Activated CD8-positive, alpha-beta memory T cell treated with anti-CD3 and anti-CD28 coated beads for 24 hours (primary cell): ENCODE measurements around the gene FAM171A1.
A peak's percentile ranks its signal among the peaks of the same experiment; 100 is the strongest.
"Not testable (repeated sequence)": the region's sequence is repeated elsewhere in the genome, so short reads cannot be mapped to it uniquely, and the experiment has no call there.

Source experiments
- DNase-seq: peaks from one replicate; pipeline ENCODE4 v3.0.0-alpha.2; 2020

Gene FAM171A1

DNA sequence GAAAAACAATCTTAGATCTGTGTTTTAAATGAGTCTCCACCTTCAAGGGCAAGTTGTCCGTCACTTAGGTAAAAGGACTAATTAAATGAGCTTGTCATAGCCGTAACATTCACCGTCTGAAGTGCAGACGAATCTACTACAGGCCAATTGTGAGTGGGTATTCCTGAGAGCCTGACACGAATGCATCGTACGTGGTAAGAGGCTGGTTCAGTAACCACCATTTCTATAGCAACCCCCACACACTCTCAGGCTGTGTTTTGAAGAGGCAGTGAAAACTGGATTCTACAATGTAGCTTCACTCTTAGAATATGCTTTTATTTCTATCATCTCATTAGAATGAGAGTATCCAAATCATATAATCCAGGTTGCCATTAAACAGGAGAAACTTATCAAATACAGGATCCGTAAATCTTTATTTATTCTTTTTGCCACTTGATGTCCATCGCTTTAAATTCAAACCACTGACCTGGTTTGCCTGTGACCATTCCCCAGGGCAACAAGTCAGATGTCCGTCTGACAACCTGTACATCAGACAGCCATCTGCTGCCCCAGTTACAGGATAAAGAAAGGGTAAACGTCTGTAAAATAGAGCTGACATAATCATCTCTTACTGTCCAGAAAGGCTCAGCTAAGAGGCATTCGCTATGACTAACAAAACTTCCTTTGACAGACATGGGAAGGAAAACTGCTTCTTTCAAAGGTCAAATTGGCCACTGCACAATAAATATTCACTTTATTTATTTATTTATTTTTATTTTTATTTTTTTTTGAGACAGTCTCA, 132.3 kb downstream of the FAM171A1 start:
- DNase-seq = no peak

DNA sequence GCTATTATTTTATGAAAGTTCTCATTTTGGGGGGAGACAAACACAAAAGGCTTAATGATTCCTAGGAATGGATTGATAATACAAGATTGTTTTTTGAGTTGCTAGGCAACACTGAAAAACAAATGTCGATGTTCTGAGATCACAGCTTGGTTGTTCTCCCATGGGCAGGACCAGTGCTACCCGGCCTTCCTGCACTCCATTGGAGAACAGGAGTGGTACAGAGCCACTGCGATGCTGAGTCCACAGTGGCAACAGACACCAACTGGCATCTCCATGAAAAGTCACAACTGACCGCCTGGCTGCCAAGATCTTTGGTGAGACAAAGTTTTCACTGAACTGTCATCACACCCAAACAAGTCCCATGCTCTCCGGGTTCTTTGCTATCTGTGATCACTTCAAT, 133.7 kb downstream of the FAM171A1 start:
- DNase-seq = no peak

DNA sequence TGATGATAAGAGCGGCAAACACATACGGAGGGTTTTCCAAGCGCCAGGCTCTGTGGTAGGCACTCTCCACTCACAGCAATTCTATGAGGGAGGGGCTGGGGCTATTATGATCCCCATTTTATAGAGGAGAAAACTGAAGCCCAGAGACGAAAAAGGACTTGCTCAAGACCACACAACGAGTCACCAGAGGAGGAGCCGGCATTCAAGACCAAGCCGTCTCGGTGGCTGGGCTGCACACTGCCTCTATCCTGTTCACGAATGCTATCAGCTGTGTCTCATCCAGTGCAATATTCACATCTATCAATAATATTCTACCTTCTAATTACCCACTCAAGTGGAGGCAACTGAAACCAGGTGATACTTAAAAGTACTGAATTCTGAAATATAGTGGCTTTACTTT, 134.7 kb downstream of the FAM171A1 start:
- DNase-seq = no peak

DNA sequence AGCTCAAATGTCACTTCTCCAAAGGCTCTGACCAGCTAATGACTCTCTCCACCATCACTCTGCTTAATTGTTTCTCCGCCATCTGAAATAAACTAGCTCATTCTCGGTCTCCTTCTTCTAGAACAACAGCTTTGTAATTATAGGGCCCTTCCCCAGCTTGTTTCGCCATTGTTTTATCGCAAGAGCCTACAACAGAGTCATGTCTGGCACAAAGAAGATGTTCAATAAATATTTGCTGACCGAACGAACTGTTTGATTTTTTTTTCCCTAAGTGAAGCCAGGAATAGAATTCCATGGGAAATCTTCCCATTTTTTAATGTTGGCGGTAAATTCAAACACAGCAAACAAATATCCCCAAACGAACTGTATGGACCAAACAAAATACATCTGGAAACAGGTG, 138.8 kb downstream of the FAM171A1 start:
- DNase-seq = no peak

DNA sequence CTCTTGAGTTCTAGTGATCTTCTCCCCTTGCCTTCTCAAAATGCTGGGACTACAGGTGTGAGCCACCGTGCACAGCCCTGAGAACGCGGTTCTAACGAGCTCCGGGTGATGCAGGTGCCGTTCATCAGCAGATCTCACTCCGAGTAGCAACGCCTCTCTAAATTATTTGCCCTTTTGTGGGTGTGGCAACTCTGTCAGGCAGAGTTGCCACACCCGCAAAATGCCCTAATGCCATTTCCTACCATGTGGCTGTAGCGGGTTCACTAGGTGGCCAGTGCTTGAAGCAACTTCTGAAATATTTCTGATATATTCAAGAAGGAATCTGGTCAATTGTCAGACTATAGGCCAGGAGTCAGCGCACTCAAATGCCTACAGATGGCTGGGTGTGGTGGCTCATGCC, 139.7 kb downstream of the FAM171A1 start:
- no peak for DNase-seq

DNA sequence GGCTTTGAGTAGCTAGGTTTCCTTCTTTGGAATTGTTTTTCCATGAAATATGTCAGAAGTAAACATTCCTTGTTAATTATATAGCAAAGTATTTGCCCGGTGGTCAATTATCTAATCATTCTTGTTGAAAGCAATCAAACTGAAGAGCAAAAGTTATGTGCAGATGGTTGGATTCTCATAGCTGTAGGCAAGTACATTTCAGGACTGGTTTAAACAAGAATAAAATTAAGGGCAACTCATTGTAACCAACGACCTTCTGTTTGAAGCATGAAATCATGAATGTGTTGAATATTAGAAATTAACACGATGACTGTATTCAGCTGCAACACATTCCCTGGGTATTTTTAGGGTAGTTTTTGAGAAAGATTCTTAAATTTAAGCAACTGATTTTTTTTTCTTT, 140.8 kb downstream of the FAM171A1 start:
- no peak for DNase-seq

DNA sequence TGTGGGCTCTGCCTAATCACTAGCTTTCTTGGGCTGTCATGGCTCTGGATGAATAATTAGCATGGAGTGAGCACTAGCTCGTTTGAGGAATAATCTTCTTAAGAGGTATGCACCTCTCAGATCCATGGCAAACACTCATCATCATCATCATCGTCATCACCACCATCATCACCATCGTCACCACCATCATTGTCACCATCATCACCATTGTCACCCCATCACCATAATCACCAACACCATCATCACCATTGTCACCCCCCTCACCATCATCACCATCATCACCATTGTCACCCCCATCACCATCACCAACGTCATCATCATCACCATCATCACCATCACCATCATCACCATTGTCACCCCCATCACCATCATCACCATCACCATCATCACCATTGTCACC, 141.8 kb downstream of the FAM171A1 start:
- DNase-seq = no peak

DNA sequence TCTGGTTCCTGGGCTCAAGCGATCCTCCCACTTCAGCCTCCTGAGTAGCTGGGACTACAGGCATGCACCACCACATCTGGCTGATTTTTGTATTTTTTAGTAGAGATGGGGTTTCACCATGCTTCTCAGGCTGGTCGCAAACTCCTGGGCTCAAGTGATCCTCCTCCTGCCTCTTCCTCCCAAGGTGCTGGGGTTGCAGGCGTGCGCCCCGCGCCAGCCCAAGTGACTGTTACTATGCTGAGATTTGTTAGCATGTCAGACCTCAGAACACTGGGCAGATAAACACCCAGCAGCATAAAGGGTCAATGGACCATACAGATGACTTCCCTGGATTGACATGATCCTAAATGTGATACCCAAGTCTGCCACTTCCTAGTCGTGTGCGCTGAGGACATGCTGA, 142.7 kb downstream of the FAM171A1 start:
- no peak for DNase-seq

DNA sequence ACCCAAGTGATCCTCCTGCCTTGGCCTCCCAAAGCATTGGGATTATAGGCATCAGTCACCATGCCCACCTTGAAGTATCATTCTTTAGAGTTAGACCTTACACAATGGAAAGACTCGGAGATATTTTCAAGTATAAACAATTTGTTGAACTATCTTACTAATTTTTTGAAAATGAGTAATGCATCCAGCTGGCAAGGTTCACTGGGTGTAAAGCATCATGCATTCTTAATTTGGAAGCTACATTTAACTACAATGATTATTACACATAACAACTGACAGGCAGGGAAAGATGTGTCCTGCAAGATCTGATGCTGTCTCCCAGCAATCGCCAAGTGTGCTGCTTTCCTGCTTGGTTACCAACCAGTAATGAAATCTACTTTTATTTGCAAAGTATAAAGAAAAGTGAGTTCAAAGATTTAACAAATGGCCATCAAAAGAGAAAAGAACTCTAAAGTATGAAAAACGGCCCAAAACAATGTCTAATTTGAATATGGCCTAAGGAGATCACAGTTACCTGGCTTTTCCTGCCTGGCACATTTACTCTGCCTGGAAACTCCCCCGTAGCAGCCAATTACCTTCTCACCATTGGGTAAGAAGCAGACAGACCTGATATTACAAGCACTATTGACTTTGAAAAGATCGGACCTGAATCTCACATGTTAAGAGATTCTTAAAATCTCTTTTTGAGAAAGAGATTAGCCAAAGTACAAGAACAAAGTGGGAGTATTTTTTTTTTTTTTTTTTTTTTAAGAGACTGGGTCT, 143.3 kb downstream of the FAM171A1 start:
- no peak for DNase-seq

DNA sequence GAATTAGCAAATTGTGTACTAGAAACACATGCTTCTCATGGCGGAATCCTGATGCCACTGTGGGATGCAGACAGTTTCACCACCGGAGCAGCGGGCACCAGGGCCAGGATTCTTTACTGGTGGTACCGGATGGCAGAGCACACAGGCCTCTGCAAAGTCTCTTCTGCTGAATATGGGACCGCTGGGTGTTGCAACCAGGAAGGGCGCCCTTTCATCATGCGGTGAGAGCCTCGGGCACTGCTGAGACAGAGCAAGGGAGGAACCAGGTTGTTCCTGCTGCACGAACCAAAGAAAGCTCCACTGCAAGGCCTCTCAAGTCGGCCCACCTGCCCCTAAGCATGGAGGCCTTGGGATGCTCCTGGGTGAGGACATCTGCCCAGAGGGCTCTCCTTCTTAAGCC, 145.6 kb downstream of the FAM171A1 start:
- no peak for DNase-seq

DNA sequence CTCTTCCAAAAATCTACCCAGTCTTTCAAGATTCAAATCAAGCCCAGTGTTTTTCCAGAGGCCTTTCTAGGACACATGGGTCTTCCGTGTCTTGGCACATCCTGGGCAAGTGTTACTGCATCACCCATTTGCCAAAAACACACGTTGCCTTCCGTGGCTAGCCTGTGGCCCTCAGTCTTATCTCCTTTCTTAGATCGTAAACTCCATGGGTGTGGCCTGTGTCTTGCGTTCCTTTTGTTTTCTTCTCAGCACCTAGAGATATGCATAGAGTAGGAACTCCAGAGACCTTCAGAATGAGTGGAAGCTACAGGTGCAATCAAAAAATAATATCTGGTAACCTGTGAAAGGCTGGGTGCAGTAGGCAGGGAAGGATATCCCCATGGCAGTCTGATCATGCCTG, 146.1 kb downstream of the FAM171A1 start:
- DNase-seq = no peak

DNA sequence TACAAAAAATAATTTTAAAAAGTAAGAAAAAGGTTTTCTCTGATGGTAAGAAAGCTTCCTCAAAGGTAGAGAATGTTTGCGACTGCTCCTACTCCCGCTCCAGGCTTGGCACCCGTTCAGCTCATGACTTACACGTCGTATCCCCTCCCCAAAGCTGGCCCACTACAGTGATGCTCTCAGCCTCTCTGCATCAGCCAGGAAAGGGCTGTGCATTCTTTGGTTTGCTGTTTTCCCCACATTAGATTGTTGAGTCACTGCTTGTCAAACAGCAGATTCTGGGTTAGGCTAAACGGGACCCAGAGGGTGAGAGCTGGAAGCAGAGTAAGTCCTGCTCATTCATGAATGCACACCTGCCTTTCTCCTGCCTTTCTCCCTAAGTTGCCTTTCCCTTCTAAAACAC, 147.9 kb downstream of the FAM171A1 start:
- DNase-seq = no peak

DNA sequence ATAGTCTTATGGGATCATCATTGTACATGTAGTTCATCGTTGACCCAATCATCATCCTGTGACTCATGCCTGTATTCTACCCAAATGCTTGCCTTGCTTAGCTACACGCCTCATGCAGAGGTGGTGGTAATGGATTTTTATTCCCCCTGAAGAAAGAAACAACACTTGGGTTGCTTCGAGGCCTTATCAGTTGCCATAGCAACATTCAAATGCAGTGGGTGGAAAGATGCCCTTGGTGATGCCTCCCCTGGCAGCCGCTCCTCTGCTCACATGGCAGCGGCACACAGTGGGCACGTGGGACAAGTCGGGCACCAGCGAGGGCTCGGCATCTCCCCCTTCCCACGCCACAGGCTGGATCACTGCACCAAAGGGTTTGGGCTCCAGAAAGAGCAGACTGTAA, 148.6 kb downstream of the FAM171A1 start:
- DNase-seq = no peak

DNA sequence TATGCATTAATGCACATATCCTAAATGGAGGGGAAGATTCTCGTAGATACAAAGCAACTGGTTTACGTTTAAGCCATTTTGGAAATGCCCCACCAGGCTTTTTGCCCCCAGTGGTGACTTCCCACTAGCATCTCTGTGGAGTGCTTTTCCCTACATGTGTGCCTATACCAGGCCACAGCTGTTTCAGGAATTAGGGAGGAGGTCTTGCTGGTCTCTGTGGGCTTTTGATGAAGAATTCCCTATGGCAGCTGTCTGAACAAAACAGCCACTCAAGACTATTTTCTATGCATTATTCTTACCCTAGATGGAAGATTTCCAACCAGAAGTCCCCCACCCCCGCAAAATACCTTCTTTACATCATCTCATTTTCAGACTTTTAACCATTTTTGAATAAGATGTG, 150.6 kb downstream of the FAM171A1 start:
- no peak for DNase-seq

DNA sequence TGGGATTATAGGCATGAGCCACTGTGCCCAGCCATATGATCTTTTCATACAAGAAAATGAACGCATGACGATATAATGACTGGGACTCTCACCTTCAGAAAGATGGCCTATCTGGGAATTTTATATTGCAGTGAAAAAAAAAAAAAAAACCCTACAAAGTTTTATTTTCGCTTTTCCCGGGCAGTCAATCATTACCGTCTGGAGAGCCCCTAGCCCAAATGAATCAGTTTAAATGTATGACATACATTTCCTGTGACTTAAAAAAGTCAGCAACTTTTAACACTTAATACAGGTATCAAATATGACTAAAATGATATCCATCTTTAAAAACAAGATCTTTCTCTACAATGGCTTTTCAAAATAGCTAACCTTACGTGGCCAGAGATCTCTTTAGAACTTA, 154.4 kb downstream of the FAM171A1 start:
- DNase-seq = no peak

DNA sequence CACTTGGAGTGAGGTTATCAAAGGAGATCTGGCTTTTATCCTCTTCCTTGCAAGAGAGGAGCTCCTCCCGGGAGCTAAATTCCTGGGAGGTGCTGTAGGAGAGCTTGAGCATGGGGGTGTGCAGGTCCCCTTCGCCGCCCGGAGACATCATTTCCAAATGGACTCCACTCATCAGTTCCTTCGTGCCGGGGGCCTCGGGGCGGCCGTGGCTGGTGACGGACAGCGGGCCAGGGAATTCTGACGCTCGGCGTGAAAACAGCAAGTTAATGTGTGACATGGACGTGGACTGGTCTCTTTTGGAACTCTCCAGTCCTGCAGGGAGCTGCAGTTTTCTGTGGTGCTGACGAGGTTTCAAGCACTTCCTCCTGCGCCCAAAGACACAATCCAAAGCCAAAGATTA, 156.9 kb downstream of the FAM171A1 start:
- no peak for DNase-seq

DNA sequence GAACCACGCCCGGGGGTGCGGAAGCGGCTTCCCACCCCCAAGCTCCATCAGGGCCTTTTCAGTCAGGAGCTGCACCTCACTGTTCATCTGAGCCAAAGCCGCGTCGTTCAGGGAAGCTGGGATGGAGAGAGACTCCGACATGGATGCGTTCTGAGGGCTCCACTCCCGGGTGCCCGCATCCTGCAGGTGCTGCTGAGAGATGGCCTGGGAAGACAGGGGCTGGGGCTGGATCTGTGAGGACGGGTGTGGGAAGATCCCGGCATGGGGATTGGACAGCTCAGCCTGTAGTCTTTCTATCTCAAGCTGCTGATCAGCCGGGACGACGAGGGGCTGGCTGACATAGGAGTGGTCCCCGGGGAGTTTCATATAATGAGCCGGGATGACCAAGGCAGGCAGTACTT, 157.6 kb downstream of the FAM171A1 start:
- no peak for DNase-seq

DNA sequence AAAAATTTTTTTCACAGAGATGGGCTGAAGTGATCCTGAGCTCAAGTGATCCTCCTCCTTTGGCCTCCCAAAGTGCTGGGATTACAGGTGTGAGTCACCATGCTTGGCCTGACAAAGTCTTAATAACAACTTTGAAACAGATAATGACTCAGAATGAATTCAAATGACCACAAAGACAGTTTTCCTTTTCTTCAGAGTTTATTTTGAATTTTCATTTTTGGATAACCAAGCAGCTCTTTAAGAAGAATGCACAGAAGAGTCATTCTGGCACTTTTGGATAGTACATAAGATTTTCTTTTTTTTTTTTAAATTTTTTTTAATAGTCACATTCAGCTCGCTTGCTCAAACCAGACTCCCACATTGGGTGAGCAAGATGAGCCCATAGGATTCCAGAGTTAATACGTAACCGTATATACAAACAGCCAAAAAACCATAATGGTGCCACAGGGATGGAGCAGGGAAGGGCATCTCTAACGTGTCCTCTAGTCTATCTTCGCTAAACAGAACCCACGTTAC, 159.6 kb downstream of the FAM171A1 start:
- no peak for DNase-seq

DNA sequence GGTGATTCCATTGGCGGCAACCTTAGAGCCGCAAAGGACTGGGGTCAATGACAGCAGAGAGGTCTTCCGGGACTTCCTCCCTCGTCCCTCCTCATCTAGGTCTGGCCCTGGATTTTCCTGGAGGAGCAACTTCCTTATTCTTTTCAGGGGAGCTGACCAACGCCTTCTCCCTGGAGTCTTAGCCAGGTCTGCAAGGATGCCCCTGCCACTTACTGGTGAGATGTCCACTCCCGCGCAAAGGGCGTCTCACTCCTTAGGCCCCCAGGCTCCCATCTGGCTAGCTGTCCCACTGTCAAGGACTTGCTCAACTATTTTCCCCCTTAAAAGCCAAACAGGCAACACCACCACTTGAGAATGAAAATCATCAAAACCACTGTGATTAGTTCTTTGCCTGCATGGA, 160.6 kb downstream of the FAM171A1 start:
- no peak for DNase-seq

DNA sequence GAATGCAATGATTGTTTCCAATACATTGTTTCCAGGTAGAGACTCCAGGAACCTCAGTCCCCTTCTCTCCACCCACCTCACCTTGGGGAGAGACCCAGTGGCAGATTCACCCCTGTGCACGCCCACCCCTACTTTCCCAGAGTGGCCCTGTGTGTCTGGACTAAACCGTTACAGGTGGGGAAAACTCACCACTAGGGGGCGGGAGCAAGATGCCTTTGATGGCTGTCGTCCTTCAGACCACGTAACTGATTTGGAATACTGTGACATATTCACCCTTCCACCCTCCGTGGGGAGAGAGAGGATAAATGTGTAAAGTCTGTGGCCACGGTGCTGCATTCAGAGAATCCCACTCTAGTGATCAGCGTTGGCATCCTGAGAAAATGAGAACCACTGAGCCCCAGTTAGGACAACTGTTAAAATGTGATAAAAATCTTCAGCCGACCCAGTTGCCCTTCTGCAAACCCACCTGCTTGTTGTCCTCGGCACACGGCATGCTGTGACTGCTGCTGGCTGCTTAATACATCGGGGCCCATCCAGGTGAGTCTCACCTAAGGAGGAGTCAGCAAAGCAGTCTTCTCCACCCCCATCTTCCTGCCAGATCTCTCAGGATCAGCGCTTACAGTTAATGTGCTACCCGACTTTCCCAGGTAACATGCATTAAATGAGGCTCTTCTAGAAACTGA, 161.1 kb downstream of the FAM171A1 start:
- DNase-seq = peak; percentile 89

DNA sequence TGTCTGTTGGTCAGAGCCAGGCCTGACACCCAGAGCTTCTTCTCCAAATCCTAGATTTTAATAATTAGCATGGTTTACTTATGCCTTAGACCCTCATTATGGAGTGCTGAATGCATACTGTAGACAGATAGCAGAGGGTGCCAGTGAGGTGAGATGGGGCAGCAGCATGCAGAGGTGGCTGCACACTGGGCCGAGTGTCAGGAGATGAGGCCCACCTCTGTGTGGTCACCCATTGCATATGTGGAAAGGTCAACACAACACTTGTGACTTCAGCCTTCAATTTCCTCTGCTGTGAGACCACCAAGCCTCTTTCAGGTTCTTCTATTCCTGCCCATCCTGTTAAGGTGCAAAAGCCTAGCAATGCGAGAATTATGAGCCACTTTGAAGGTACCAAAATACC, 162.9 kb downstream of the FAM171A1 start:
- DNase-seq = no peak

DNA sequence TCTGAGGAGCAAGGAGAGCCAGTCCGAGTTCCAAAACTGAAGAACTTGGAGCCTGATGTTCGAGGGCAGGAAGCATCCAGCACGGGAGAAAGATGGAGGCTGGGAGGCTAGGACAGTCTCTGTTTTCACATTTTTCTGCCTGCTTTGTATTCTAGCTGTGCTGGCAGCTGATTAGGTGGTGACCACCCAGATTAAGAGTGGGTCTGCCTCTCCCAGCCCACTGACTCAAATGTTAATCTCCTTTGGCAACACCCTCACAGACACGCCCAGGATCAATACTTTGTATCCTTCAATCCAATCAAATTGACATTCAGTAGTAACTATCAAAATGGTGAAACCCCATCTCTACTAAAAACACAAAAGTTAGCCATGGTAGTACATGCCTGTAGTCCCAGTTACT, 163.7 kb downstream of the FAM171A1 start:
- DNase-seq = not testable (repeated sequence)

DNA sequence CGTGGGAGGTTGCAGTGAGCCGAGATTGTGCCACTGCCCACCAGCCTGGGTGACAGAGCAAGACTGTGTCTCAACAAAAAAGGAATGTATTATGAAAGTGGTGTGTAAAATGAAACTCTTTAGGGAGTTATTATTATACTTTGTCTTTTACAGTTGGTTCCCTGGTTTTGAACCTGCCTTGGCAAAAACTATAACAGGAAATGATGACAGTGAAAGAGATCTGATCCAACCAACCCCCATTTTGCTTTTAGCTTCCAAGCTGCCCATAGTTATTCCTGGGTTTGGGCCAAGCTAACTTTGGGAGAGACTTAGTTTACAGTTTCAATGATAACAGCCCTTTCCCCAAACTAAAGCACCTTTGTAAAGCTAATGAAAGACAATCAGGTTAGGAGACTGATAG, 168.4 kb downstream of the FAM171A1 start:
- DNase-seq = no peak

DNA sequence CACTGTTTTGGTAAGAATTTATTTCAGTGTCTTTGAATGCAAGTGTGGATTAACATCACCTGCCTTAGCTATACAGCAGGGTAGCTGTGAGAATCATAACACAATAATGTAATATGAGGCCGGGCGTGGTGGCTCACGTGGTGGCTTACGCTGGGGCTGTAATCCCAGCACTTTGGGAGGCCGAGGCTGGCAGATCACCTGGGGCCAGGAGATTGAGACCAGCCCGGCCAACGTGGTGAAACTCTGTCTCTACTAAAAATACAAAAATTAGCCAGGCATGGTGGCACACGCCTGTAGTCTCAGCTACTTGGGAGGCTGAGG, 168.8 kb downstream of the FAM171A1 start:
- DNase-seq = not testable (repeated sequence)
